ENCODE measurements around the gene MAFF.

- TF ChIP-seq, protein P1, sequence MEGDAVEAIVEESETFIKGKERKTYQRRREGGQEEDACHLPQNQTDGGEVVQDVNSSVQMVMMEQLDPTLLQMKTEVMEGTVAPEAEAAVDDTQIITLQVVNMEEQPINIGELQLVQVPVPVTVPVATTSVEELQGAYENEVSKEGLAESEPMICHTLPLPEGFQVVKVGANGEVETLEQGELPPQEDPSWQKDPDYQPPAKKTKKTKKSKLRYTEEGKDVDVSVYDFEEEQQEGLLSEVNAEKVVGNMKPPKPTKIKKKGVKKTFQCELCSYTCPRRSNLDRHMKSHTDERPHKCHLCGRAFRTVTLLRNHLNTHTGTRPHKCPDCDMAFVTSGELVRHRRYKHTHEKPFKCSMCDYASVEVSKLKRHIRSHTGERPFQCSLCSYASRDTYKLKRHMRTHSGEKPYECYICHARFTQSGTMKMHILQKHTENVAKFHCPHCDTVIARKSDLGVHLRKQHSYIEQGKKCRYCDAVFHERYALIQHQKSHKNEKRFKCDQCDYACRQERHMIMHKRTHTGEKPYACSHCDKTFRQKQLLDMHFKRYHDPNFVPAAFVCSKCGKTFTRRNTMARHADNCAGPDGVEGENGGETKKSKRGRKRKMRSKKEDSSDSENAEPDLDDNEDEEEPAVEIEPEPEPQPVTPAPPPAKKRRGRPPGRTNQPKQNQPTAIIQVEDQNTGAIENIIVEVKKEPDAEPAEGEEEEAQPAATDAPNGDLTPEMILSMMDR (IDR thresholded peaks at IDR 0.05): no peak
- TF ChIP-seq POLR2A (IDR thresholded peaks at IDR 0.05): no peak
Observed at GRCh38 chr22:38259370-38259769, 57.6 kb downstream of the MAFF start.
